Peyer's patch (tissue), 4 donors: ENCODE data around the gene EIF1B.

Experiments used
- POLR2A ChIP-seq, 2 donors: fragments of 450-650 bp; IDR thresholded peaks; one replicate each; pipeline ENCODE4 v1.5.1; 2017; ENCODE audit warnings: antibody characterized with exemption in 2 of 2, mild to moderate bottlenecking in 2 of 2, moderate library complexity in 2 of 2
- TF ChIP-seq, protein P1 (sequence below), 6 experiments: fragments of 450-650 bp in 4 of 6; fragments of 200-600 bp in 2 of 6; sonication (generic) in 1 of 6; IDR thresholded peaks; one replicate each; pipeline ENCODE4 v1.5.1; 2017 to 2019; ENCODE audit warnings: antibody characterized with exemption in 6 of 6, mild to moderate bottlenecking in 3 of 6, moderate library complexity in 1 of 6

DNA sequence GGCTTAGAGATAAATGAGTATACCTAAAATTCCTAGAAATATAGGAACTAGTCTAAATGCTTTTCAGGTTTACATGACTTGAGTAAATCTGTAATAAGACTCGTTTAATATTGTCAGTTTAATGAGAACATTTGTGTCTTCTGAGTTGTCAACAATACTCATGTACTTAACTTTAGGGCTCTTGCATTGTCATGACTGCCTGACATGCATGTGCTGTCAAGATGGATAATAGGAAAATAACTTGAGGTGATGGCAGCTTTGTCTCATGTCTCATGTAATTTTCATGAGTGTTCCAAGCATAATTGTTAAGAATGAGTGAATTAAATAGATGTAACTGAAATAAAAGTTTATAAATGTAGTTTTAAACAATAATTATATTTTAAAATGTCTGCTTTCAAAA lies 45.1 kb upstream of the EIF1B start:
- TF ChIP-seq, protein P1, sequence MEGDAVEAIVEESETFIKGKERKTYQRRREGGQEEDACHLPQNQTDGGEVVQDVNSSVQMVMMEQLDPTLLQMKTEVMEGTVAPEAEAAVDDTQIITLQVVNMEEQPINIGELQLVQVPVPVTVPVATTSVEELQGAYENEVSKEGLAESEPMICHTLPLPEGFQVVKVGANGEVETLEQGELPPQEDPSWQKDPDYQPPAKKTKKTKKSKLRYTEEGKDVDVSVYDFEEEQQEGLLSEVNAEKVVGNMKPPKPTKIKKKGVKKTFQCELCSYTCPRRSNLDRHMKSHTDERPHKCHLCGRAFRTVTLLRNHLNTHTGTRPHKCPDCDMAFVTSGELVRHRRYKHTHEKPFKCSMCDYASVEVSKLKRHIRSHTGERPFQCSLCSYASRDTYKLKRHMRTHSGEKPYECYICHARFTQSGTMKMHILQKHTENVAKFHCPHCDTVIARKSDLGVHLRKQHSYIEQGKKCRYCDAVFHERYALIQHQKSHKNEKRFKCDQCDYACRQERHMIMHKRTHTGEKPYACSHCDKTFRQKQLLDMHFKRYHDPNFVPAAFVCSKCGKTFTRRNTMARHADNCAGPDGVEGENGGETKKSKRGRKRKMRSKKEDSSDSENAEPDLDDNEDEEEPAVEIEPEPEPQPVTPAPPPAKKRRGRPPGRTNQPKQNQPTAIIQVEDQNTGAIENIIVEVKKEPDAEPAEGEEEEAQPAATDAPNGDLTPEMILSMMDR (IDR thresholded peaks at IDR 0.05) = no peak
- no peak for TF ChIP-seq POLR2A (IDR thresholded peaks at IDR 0.05)
